HL-60 (cell line): ENCODE results near the gene KLHL26.

Experiments
- DNase-seq, 2 experiments: peaks; one replicate each; pipeline ENCODE4 v3.0.0-alpha.2; 2010 to 2020; ENCODE audit warnings: low read depth in 1 of 2, low spot score in 1 of 2
- H3K27ac ChIP-seq: fragments of 250-450 bp; sonication (Bioruptor Pico); replicated peaks from 2 replicates; pipeline ENCODE4 v1.5.1; 2020; ENCODE audit warnings: mild to moderate bottlenecking, moderate library complexity
- H3K27me3 ChIP-seq: fragments of 250-450 bp; sonication (Bioruptor Pico); 2 replicates; pipeline ENCODE4 v1.5.1; 2021; ENCODE audit warnings: mild to moderate bottlenecking, moderate library complexity; ENCODE audit not compliant: insufficient read depth, poor library complexity, severe bottlenecking
- H3K4me3 ChIP-seq: replicated peaks from 2 replicates; pipeline ENCODE4 v1.5.1; 2011; ENCODE audit warnings: mild to moderate bottlenecking, control low read depth, low read length; ENCODE audit not compliant: insufficient read depth
- CTCF ChIP-seq: IDR thresholded peaks from one replicate; pipeline ENCODE4 v1.5.1; 2011; ENCODE audit warnings: low read length, control low read depth, inconsistent platforms; ENCODE audit not compliant: insufficient read depth
- GABPA ChIP-seq: IDR thresholded peaks from 2 replicates; pipeline ENCODE4 v1.6.1; 2012; ENCODE audit warnings: low read depth
- POLR2AphosphoS5 ChIP-seq: IDR thresholded peaks from 2 replicates; pipeline ENCODE4 v1.6.1; 2012; ENCODE audit warnings: low read depth
- REST ChIP-seq: IDR thresholded peaks from 2 replicates; pipeline ENCODE4 v1.6.1; 2012; ENCODE audit warnings: low read depth; ENCODE audit not compliant: insufficient replicate concordance
- SPI1 ChIP-seq: IDR thresholded peaks from 2 replicates; pipeline ENCODE4 v1.6.1; 2012; ENCODE audit warnings: low read depth, mild to moderate bottlenecking, borderline replicate concordance

The KLHL26 gene

GRCh38 chr19:18687740-18688465 is 51.1 kb downstream of the KLHL26 start:
- no peak overlapping the region for H3K27ac ChIP-seq
- no peak overlapping the region for H3K4me3 ChIP-seq
- TF ChIP-seq POLR2AphosphoS5 (no peak), SPI1 (no peak), GABPA (no peak), CTCF (no peak), REST (no peak)
- DNase-seq, result no peak
- H3K27me3 ChIP-seq, result no peaks in the 10 kb centered on the region

- no peak for DNase-seq
- H3K27me3 ChIP-seq, result no peaks in the 10 kb centered on the region
- TF ChIP-seq REST (no peak), POLR2AphosphoS5 (no peak), CTCF (no peak), GABPA (no peak), SPI1 (no peak)
- no peak overlapping the region for H3K27ac ChIP-seq
- H3K4me3 ChIP-seq, result no peak overlapping the region
Observed at GRCh38 chr19:18696023-18696422, 59.2 kb downstream of the KLHL26 start.

GRCh38 chr19:18697680-18698079 is 60.9 kb downstream of the KLHL26 start:
- Histone ChIP-seq H3K27me3 (no peaks in the 10 kb centered on the region), H3K27ac (no peak overlapping the region), H3K4me3 (no peak overlapping the region)
- no peak for DNase-seq
- TF ChIP-seq REST, result no peak
- TF ChIP-seq SPI1, result no peak
- TF ChIP-seq GABPA, result no peak
- no peak for TF ChIP-seq CTCF
